CD4-positive, alpha-beta memory T cell (primary cell): Measurements from ENCODE around the gene SH3D19. TPM values are rescaled to one million over a fixed set of nuclear protein-coding genes. Genes with fewer than 3 reads are reported as not detected.

Experiments used
- CTCF ChIA-PET: fragments of 350-600 bp; sonication (Branson Sonifier 250); formaldehyde crosslinking; loops from one replicate; lab custom pipeline; 2021; ENCODE audit warnings: inconsistent platforms; ENCODE audit not compliant: partially characterized antibody; lab: Charles Lee
- POLR2A ChIA-PET: fragments of 350-600 bp; sonication (Branson Sonifier 250); formaldehyde crosslinking; loops from one replicate; lab custom pipeline; 2021; ENCODE audit not compliant: partially characterized antibody; lab: Charles Lee
- DNase-seq, 5 donors: peaks; one replicate each; pipeline versions ENCODE4 v3.0.0 to v3.0.0-alpha.2; 2020 to 2022; ENCODE audit warnings: mixed read lengths in 1 of 5
- H3K27ac ChIP-seq: one replicate; pipeline ENCODE4 v1.7.0; 2013; ENCODE audit warnings: low read depth, low read length
- H3K27me3 ChIP-seq: 2 replicates; pipeline ENCODE4 v1.7.0; 2013; ENCODE audit warnings: mild to moderate bottlenecking, low read length, moderate library complexity; ENCODE audit not compliant: insufficient read depth
- H3K36me3 ChIP-seq: 2 replicates; pipeline ENCODE4 v1.7.0; 2013; ENCODE audit warnings: mild to moderate bottlenecking, low read length, moderate library complexity; ENCODE audit not compliant: insufficient read depth
- H3K4me1 ChIP-seq: 2 replicates; pipeline ENCODE4 v1.7.0; 2013; ENCODE audit warnings: mild to moderate bottlenecking, low read length, moderate library complexity; ENCODE audit not compliant: insufficient read depth
- H3K4me3 ChIP-seq, 2 donors: one replicate each; pipeline ENCODE4 v1.7.0; 2013; ENCODE audit warnings: low read length in 2 of 2, mild to moderate bottlenecking in 1 of 2
- H3K9me3 ChIP-seq, 2 donors: one replicate each; pipeline ENCODE4 v1.7.0; 2013; ENCODE audit warnings: low read length in 2 of 2, control low read depth in 1 of 2; ENCODE audit not compliant: control insufficient read depth in 1 of 2
- H3K27ac Mint-ChIP-seq, 7 donors: one replicate each; pipeline ENCODE4 v1.8.0; 2020 to 2021; ENCODE audit warnings: mixed read lengths in 7 of 7, mild to moderate bottlenecking in 6 of 7, inconsistent platforms in 3 of 7, moderate library complexity in 3 of 7
- H3K27me3 Mint-ChIP-seq, 2 donors: one replicate each; pipeline ENCODE4 v1.8.0; 2020 to 2021; ENCODE audit warnings: mixed read lengths in 2 of 2
- H3K36me3 Mint-ChIP-seq, 2 donors: one replicate each; pipeline ENCODE4 v1.8.0; 2020 to 2021; ENCODE audit warnings: mixed read lengths in 2 of 2, inconsistent platforms in 1 of 2, mild to moderate bottlenecking in 1 of 2
- H3K4me1 Mint-ChIP-seq, 4 donors: one replicate each; pipeline ENCODE4 v1.8.0; 2020 to 2021; ENCODE audit warnings: mixed read lengths in 4 of 4, mild to moderate bottlenecking in 1 of 4
- H3K4me3 Mint-ChIP-seq, 8 donors: one replicate each; pipeline ENCODE4 v1.8.0; 2020 to 2021; ENCODE audit warnings: mixed read lengths in 8 of 8, mild to moderate bottlenecking in 7 of 8, moderate library complexity in 6 of 8, inconsistent platforms in 3 of 8
- H3K9me3 Mint-ChIP-seq, 8 donors: one replicate each; pipeline ENCODE4 v1.8.0; 2020 to 2021; ENCODE audit warnings: mixed read lengths in 8 of 8, mild to moderate bottlenecking in 5 of 8, inconsistent platforms in 3 of 8, moderate library complexity in 1 of 8
- intact Hi-C: fragments of 100-400 bp; cut with micrococcal nuclease; formaldehyde crosslinking; loops from one replicate; pipeline ENCODE4 v1.15.1; 2023
- polyA plus RNA-seq, 2 donors: library from polyadenylated mRNA; unstranded; fragments of 300-500 nt; fragmentation: Illumina TruSeq; gene quantifications; one replicate each; pipeline ENCODE4 v1.2.3, GENCODE V29; 2021
- total RNA-seq, 2 experiments: library from RNA; stranded (reverse); gene quantifications; one replicate each; pipeline ENCODE4 v1.2.3, GENCODE V29; 2021

Gene SH3D19
- total and polyA plus RNA-seq, 4 experiments from 2014 or later = 0.11 to 1.4 (median 0.79) TPM

- ChIA-PET CTCF (no interaction called here), POLR2A (no interaction called here)
- H3K27ac Mint-ChIP-seq = no peak overlapping the region
- no peak overlapping the region for H3K4me3 Mint-ChIP-seq
- H3K27me3 ChIP-seq = peaks cover 14% of the 10 kb centered on the region
- no peaks in the 10 kb centered on the region for H3K9me3 ChIP-seq
- intact Hi-C loops = no loop called here
- H3K36me3 ChIP-seq = no peaks in the 10 kb centered on the region
- H3K4me1 Mint-ChIP-seq = peaks cover 11 to 19% (median 14%) of the 10 kb centered on the region in 4 donors
- no peaks in the 10 kb centered on the region for H3K4me1 ChIP-seq
- H3K4me3 ChIP-seq = no peak overlapping the region
- H3K27me3 Mint-ChIP-seq = peaks cover 36 to 44% of the 10 kb centered on the region in 2 donors
- H3K27ac ChIP-seq = no peak overlapping the region
- no peak for DNase-seq
- H3K36me3 Mint-ChIP-seq = no peaks in the 10 kb centered on the region
- peaks cover 0 to 4% (median 0%) of the 10 kb centered on the region in 8 donors for H3K9me3 Mint-ChIP-seq
Observed at GRCh38 chr4:151321586-151321985, 3.8 kb downstream of the SH3D19 start.

GRCh38 chr4:151319490-151319889, 5.9 kb downstream of the SH3D19 start:
- Mint-ChIP-seq H3K27ac (no peak overlapping the region), H3K4me1 (peaks cover 4 to 7% (median 6%) of the 10 kb centered on the region in 4 donors), H3K4me3 (no peak overlapping the region), H3K27me3 (peaks cover 29 to 42% of the 10 kb centered on the region in 2 donors), H3K9me3 (no peaks in the 10 kb centered on the region), H3K36me3 (no peaks in the 10 kb centered on the region)
- intact Hi-C loops = no loop called here
- H3K4me1 ChIP-seq = no peaks in the 10 kb centered on the region
- ChIA-PET CTCF (no interaction called here), POLR2A (no interaction called here)
- no peak overlapping the region for H3K4me3 ChIP-seq
- no peak for DNase-seq
- no peaks in the 10 kb centered on the region for H3K9me3 ChIP-seq
- no peak overlapping the region for H3K27ac ChIP-seq
- H3K36me3 ChIP-seq = no peaks in the 10 kb centered on the region
- H3K27me3 ChIP-seq = peaks cover 10% of the 10 kb centered on the region

- H3K9me3 ChIP-seq = no peaks in the 10 kb centered on the region
- intact Hi-C loops = no loop called here
- H3K4me3 ChIP-seq = no peak overlapping the region
- no peaks in the 10 kb centered on the region for H3K27me3 ChIP-seq
- no peak overlapping the region for H3K27ac ChIP-seq
- Mint-ChIP-seq H3K4me3 (no peak overlapping the region), H3K9me3 (no peaks in the 10 kb centered on the region), H3K27me3 (peaks cover 21 to 32% of the 10 kb centered on the region in 2 donors), H3K36me3 (no peaks in the 10 kb centered on the region), H3K4me1 (no peaks in the 10 kb centered on the region), H3K27ac (no peak overlapping the region)
- no peaks in the 10 kb centered on the region for H3K36me3 ChIP-seq
- ChIA-PET CTCF (no interaction called here), POLR2A (no interaction called here)
- H3K4me1 ChIP-seq = no peaks in the 10 kb centered on the region
- no peak for DNase-seq
Observed at GRCh38 chr4:151318307-151319006, 6.9 kb downstream of the SH3D19 start.

GRCh38 chr4:151316645-151317044, 8.8 kb downstream of the SH3D19 start:
- Mint-ChIP-seq H3K4me3 (no peak overlapping the region), H3K9me3 (no peaks in the 10 kb centered on the region), H3K27me3 (peaks cover 18 to 25% of the 10 kb centered on the region in 2 donors), H3K27ac (no peak overlapping the region), H3K36me3 (no peaks in the 10 kb centered on the region), H3K4me1 (no peaks in the 10 kb centered on the region)
- H3K4me3 ChIP-seq = no peak overlapping the region
- H3K9me3 ChIP-seq = no peaks in the 10 kb centered on the region
- intact Hi-C loops = no loop called here
- H3K27me3 ChIP-seq = no peaks in the 10 kb centered on the region
- H3K4me1 ChIP-seq = no peaks in the 10 kb centered on the region
- ChIA-PET POLR2A (no interaction called here), CTCF (no interaction called here)
- H3K36me3 ChIP-seq = no peaks in the 10 kb centered on the region
- H3K27ac ChIP-seq = no peak overlapping the region
- no peak for DNase-seq

GRCh38 chr4:151315212-151315886, 10.1 kb downstream of the SH3D19 start:
- Histone ChIP-seq H3K9me3 (no peaks in the 10 kb centered on the region), H3K4me1 (no peaks in the 10 kb centered on the region), H3K4me3 (no peak overlapping the region), H3K36me3 (no peaks in the 10 kb centered on the region), H3K27me3 (no peaks in the 10 kb centered on the region), H3K27ac (no peak overlapping the region)
- no peak for DNase-seq
- Mint-ChIP-seq H3K4me1 (no peaks in the 10 kb centered on the region), H3K4me3 (no peak overlapping the region), H3K27ac (no peak overlapping the region), H3K9me3 (no peaks in the 10 kb centered on the region), H3K27me3 (peaks cover 14 to 20% of the 10 kb centered on the region in 2 donors), H3K36me3 (no peaks in the 10 kb centered on the region)
- CTCF ChIA-PET = no interaction called here
- POLR2A ChIA-PET = no interaction called here
- intact Hi-C loops = no loop called here

- peaks cover 7 to 16% of the 10 kb centered on the region in 2 donors for H3K27me3 Mint-ChIP-seq
- no peak overlapping the region for H3K4me3 ChIP-seq
- H3K9me3 Mint-ChIP-seq = no peaks in the 10 kb centered on the region
- no peak overlapping the region for H3K4me3 Mint-ChIP-seq
- POLR2A ChIA-PET = no interaction called here
- H3K27ac ChIP-seq = no peak overlapping the region
- H3K4me1 Mint-ChIP-seq = no peaks in the 10 kb centered on the region
- no peak overlapping the region for H3K27ac Mint-ChIP-seq
- no peaks in the 10 kb centered on the region for H3K9me3 ChIP-seq
- H3K36me3 ChIP-seq = no peaks in the 10 kb centered on the region
- DNase-seq = no peak
- intact Hi-C loops = no loop called here
- no peaks in the 10 kb centered on the region for H3K4me1 ChIP-seq
- CTCF ChIA-PET = no interaction called here
- H3K36me3 Mint-ChIP-seq = no peaks in the 10 kb centered on the region
- H3K27me3 ChIP-seq = no peaks in the 10 kb centered on the region
Observed at GRCh38 chr4:151314479-151314878, 10.9 kb downstream of the SH3D19 start.

- H3K4me1 ChIP-seq = no peaks in the 10 kb centered on the region
- Mint-ChIP-seq H3K27me3 (peaks cover 5 to 16% of the 10 kb centered on the region in 2 donors), H3K27ac (no peak overlapping the region), H3K4me1 (no peaks in the 10 kb centered on the region), H3K36me3 (no peaks in the 10 kb centered on the region), H3K4me3 (no peak overlapping the region), H3K9me3 (peaks cover 0 to 2% (median 0%) of the 10 kb centered on the region in 8 donors)
- CTCF ChIA-PET = no interaction called here
- no peak overlapping the region for H3K27ac ChIP-seq
- H3K36me3 ChIP-seq = no peaks in the 10 kb centered on the region
- intact Hi-C loops = no loop called here
- no peak overlapping the region for H3K4me3 ChIP-seq
- no peaks in the 10 kb centered on the region for H3K9me3 ChIP-seq
- H3K27me3 ChIP-seq = no peaks in the 10 kb centered on the region
- no peak for DNase-seq
- POLR2A ChIA-PET = no interaction called here
Observed at GRCh38 chr4:151314010-151314355, 11.4 kb downstream of the SH3D19 start.
